HL-60 (cell line): ENCODE measurements around the gene ZZZ3.
"Not testable (repeated sequence)": the region's sequence is repeated elsewhere in the genome, so short reads cannot be mapped to it uniquely, and the experiment has no call there.

Source experiments
- DNase-seq, 2 experiments: peaks; one replicate each; pipeline ENCODE4 v3.0.0-alpha.2; 2010 to 2020; ENCODE audit warnings: low read depth in 1 of 2, low spot score in 1 of 2
- H3K27ac ChIP-seq: fragments of 250-450 bp; sonication (Bioruptor Pico); replicated peaks from 2 replicates; pipeline ENCODE4 v1.5.1; 2020; ENCODE audit warnings: mild to moderate bottlenecking, moderate library complexity
- H3K27me3 ChIP-seq: fragments of 250-450 bp; sonication (Bioruptor Pico); 2 replicates; pipeline ENCODE4 v1.5.1; 2021; ENCODE audit warnings: mild to moderate bottlenecking, moderate library complexity; ENCODE audit not compliant: insufficient read depth, poor library complexity, severe bottlenecking
- H3K4me3 ChIP-seq: replicated peaks from 2 replicates; pipeline ENCODE4 v1.5.1; 2011; ENCODE audit warnings: mild to moderate bottlenecking, control low read depth, low read length; ENCODE audit not compliant: insufficient read depth
- GABPA ChIP-seq: IDR thresholded peaks from 2 replicates; pipeline ENCODE4 v1.6.1; 2012; ENCODE audit warnings: low read depth
- POLR2AphosphoS5 ChIP-seq: IDR thresholded peaks from 2 replicates; pipeline ENCODE4 v1.6.1; 2012; ENCODE audit warnings: low read depth
- SPI1 ChIP-seq: IDR thresholded peaks from 2 replicates; pipeline ENCODE4 v1.6.1; 2012; ENCODE audit warnings: low read depth, mild to moderate bottlenecking, borderline replicate concordance
- TF ChIP-seq, protein P1 (sequence below): IDR thresholded peaks from 2 replicates; pipeline ENCODE4 v1.6.1; 2012; ENCODE audit warnings: low read depth; ENCODE audit not compliant: insufficient replicate concordance
- TF ChIP-seq, protein P2 (sequence below): IDR thresholded peaks from one replicate; pipeline ENCODE4 v1.5.1; 2011; ENCODE audit warnings: low read length, control low read depth, inconsistent platforms; ENCODE audit not compliant: insufficient read depth

ZZZ3 gene

DNA sequence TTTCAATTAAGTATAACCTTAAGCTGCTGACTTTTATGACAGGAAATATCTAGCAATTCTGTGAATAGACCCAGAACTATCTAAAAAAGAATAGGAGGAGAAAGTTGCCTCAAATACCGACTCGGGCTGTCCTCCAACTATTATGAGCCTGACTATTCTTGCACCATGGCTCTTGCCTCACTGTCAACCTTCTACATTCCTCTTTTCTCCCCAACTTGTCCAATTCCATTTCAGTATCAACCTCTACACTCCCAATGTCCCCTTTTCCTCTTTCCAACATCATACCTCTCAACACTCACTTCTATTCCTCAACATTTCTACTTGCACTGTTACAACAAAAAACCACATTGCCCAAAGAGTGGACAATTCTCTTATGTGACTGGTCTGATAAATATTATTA lies 2.3 kb downstream of the ZZZ3 start:
- Histone ChIP-seq H3K4me3 (peak overlapping the region; percentile 2; the same call in 1 of the 2 replicates), H3K27me3 (no peaks in the 10 kb centered on the region), H3K27ac (peak overlapping the region; percentile 37)
- peak in 1 of 2 experiments; percentile 69 for DNase-seq
- TF ChIP-seq, protein P1, sequence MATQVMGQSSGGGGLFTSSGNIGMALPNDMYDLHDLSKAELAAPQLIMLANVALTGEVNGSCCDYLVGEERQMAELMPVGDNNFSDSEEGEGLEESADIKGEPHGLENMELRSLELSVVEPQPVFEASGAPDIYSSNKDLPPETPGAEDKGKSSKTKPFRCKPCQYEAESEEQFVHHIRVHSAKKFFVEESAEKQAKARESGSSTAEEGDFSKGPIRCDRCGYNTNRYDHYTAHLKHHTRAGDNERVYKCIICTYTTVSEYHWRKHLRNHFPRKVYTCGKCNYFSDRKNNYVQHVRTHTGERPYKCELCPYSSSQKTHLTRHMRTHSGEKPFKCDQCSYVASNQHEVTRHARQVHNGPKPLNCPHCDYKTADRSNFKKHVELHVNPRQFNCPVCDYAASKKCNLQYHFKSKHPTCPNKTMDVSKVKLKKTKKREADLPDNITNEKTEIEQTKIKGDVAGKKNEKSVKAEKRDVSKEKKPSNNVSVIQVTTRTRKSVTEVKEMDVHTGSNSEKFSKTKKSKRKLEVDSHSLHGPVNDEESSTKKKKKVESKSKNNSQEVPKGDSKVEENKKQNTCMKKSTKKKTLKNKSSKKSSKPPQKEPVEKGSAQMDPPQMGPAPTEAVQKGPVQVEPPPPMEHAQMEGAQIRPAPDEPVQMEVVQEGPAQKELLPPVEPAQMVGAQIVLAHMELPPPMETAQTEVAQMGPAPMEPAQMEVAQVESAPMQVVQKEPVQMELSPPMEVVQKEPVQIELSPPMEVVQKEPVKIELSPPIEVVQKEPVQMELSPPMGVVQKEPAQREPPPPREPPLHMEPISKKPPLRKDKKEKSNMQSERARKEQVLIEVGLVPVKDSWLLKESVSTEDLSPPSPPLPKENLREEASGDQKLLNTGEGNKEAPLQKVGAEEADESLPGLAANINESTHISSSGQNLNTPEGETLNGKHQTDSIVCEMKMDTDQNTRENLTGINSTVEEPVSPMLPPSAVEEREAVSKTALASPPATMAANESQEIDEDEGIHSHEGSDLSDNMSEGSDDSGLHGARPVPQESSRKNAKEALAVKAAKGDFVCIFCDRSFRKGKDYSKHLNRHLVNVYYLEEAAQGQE = no peak
- TF ChIP-seq GABPA = no peak
- TF ChIP-seq POLR2AphosphoS5 = no peak
- no peak for TF ChIP-seq SPI1
- TF ChIP-seq, protein P2, sequence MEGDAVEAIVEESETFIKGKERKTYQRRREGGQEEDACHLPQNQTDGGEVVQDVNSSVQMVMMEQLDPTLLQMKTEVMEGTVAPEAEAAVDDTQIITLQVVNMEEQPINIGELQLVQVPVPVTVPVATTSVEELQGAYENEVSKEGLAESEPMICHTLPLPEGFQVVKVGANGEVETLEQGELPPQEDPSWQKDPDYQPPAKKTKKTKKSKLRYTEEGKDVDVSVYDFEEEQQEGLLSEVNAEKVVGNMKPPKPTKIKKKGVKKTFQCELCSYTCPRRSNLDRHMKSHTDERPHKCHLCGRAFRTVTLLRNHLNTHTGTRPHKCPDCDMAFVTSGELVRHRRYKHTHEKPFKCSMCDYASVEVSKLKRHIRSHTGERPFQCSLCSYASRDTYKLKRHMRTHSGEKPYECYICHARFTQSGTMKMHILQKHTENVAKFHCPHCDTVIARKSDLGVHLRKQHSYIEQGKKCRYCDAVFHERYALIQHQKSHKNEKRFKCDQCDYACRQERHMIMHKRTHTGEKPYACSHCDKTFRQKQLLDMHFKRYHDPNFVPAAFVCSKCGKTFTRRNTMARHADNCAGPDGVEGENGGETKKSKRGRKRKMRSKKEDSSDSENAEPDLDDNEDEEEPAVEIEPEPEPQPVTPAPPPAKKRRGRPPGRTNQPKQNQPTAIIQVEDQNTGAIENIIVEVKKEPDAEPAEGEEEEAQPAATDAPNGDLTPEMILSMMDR = no peak

DNA sequence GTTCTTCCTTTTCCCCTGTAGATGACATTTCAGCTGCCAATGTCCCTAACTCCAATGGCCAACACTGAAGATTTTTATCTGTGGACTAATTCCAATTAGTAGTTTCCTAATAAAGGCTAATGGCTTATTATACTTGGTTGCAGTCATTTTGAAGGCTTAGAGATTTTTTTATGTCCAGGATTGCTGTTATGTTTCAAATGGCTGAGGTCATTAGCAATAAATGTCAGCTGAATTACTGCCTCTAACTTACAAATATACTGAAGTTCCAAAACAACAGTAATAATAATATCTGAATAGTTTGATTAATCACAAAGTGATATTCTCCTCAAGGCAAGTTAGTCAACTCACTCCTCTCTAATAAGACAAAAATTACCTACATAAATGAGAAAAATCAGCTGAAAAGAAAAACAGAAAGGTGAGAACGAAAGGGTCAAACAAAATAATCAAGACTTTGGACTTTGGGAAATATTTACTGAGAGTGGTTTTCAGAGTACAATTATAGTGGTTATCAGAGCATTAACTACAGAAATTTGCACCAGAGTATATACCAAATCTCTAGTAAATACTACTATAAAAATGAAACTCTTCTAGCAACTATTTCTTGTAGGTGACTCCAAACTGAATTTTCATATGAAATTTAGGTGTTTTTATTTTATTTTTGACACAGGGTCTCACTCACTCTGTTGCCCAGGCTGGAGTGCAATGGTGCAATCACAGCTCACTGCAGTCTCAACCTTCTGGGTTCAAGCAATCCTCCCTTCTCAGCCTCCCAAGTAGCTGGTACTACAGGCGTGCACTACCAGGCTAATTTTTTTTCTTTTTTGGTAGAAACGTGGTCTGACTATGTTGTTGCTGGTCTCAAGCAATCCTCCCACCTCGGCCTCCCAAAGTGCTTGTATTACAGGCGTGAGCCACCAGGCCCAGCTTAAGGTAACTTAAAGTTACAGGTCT lies 3.5 kb downstream of the ZZZ3 start:
- H3K27ac ChIP-seq = no peak overlapping the region
- TF ChIP-seq, protein P1 = no peak
- no peak for TF ChIP-seq GABPA
- TF ChIP-seq, protein P2 = no peak
- no peak for TF ChIP-seq POLR2AphosphoS5
- no peak for TF ChIP-seq SPI1
- no peaks in the 10 kb centered on the region for H3K27me3 ChIP-seq
- no peak overlapping the region for H3K4me3 ChIP-seq
- DNase-seq = no peak

DNA sequence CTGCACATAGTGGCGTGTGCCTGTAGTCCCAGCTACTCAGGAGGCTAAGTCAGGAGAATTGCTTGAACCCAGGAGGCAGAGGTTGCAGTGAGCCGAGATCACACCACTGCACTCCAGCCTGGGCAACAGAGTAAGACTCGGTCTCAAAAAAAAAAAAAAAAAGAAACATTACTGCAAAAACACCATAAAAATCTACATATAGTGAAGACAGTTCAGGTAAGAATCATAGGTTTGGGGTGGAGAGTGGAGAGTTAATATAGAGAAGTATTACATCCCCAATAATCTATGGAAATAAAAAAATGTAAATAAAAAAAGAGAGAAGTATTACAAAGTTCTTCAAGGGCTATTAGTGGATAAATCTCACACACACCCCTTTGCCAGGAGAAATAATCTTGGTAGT lies 7.7 kb downstream of the ZZZ3 start:
- not testable (repeated sequence) for H3K27me3 ChIP-seq, DNase-seq, H3K27ac ChIP-seq, H3K4me3 ChIP-seq

DNA sequence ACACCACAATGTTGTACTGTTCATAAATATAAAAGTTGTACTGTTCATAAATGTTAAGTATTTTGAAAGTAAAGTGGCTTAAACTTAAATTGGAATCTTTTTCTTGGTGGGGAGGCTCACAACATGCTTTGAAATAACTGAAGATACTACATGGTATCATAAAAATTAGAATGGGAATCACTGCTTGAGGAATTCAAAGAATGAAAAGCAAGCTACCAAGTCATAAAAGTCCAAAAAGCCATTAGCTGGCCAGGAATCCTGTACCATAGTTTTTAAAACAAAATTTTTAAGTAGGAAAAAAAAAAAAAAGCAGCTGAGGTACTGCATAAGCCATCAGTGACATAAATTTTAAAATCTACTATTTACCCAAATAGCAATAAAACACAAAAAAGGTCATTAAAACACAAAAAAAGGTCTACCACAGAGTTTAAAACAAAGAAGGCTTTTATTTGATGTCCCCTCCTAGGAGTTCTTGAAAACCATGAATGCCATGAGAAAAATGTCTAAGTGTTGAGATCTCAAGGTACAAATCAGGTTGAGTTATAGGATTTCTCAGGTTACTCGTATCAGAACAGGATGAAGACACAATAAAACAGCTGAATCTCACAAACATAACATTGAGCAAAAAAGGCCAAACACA lies 8.6 kb downstream of the ZZZ3 start:
- DNase-seq = no peak
- TF ChIP-seq GABPA (no peak), SPI1 (no peak), POLR2AphosphoS5 (no peak)
- TF ChIP-seq, protein P2 = no peak
- TF ChIP-seq, protein P1 = no peak
- Histone ChIP-seq H3K27me3 (no peaks in the 10 kb centered on the region), H3K27ac (no peak overlapping the region), H3K4me3 (no peak overlapping the region)
